Trophoblast cell (in vitro differentiated cells and primary cell): ENCODE results near the gene TRIM51.
"Not testable (repeated sequence)": the region's sequence is repeated elsewhere in the genome, so short reads cannot be mapped to it uniquely, and the experiment has no call there.

Source experiments
- DNase-seq, 2 donors: peaks; one replicate each; pipeline ENCODE4 v3.0.0-alpha.2; 2016
- H2AFZ ChIP-seq: 2 replicates; pipeline ENCODE4 v1.6.1; 2013; ENCODE audit warnings: low read length, moderate library complexity, mild to moderate bottlenecking; ENCODE audit not compliant: insufficient read depth, poor library complexity
- H2AK5ac ChIP-seq: 2 replicates; pipeline ENCODE4 v1.6.1; 2013; ENCODE audit warnings: mild to moderate bottlenecking, low read length
- H2BK120ac ChIP-seq: 2 replicates; pipeline ENCODE4 v1.6.1; 2013; ENCODE audit warnings: low read length, mild to moderate bottlenecking, moderate library complexity; ENCODE audit not compliant: insufficient read depth, poor library complexity
- H2BK12ac ChIP-seq: 2 replicates; pipeline ENCODE4 v1.6.1; 2013; ENCODE audit warnings: mild to moderate bottlenecking, low read length, moderate library complexity
- H2BK5ac ChIP-seq: 2 replicates; pipeline ENCODE4 v1.6.1; 2013; ENCODE audit warnings: low read length, low read depth, moderate library complexity, mild to moderate bottlenecking; ENCODE audit not compliant: poor library complexity
- H3K14ac ChIP-seq: 2 replicates; pipeline ENCODE4 v1.6.1; 2013; ENCODE audit warnings: mild to moderate bottlenecking, low read length
- H3K18ac ChIP-seq: 2 replicates; pipeline ENCODE4 v1.6.1; 2013; ENCODE audit warnings: mild to moderate bottlenecking, low read length
- H3K23ac ChIP-seq: 2 replicates; pipeline ENCODE4 v1.6.1; 2013; ENCODE audit warnings: low read length
- H3K27ac ChIP-seq: 2 replicates; pipeline ENCODE4 v1.5.1; 2013; ENCODE audit warnings: low read depth, mild to moderate bottlenecking, inconsistent platforms, low read length, moderate library complexity
- H3K27me3 ChIP-seq: 2 replicates; pipeline ENCODE4 v1.6.1; 2013; ENCODE audit warnings: inconsistent platforms, mild to moderate bottlenecking, low read length, moderate library complexity; ENCODE audit not compliant: insufficient read depth
- H3K36me3 ChIP-seq, 2 experiments: 1 replicate in 1 of 2; 2 replicates in 1 of 2; pipeline ENCODE4 v1.6.1; 2013; ENCODE audit warnings: low read length in 2 of 2, mild to moderate bottlenecking in 2 of 2, moderate library complexity in 1 of 2; ENCODE audit not compliant: insufficient read depth in 2 of 2, control insufficient read depth in 1 of 2
- H3K4ac ChIP-seq: 2 replicates; pipeline ENCODE4 v1.6.1; 2013; ENCODE audit warnings: low read depth, mild to moderate bottlenecking, low read length, moderate library complexity
- H3K4me1 ChIP-seq, 2 experiments: 1 replicate in 1 of 2; 2 replicates in 1 of 2; pipeline ENCODE4 v1.6.1; 2013; ENCODE audit warnings: low read length in 2 of 2, mild to moderate bottlenecking in 2 of 2, moderate library complexity in 1 of 2; ENCODE audit not compliant: insufficient read depth in 2 of 2, control insufficient read depth in 1 of 2
- H3K4me2 ChIP-seq: 2 replicates; pipeline ENCODE4 v1.6.1; 2013; ENCODE audit warnings: inconsistent platforms, mild to moderate bottlenecking, low read length, moderate library complexity
- H3K4me3 ChIP-seq: 2 replicates; pipeline ENCODE4 v1.5.1; 2013; ENCODE audit warnings: mild to moderate bottlenecking, low read depth, low read length, inconsistent platforms
- H3K79me1 ChIP-seq: one replicate; pipeline ENCODE4 v1.6.1; 2013; ENCODE audit warnings: low read length
- H3K79me2 ChIP-seq: 2 replicates; pipeline ENCODE4 v1.6.1; 2013; ENCODE audit warnings: low read length, mild to moderate bottlenecking; ENCODE audit not compliant: control insufficient read depth, insufficient read depth, poor library complexity
- H3K9ac ChIP-seq: 2 replicates; pipeline ENCODE4 v1.6.1; 2013; ENCODE audit warnings: mild to moderate bottlenecking, low read length
- H3K9me3 ChIP-seq: 2 replicates; pipeline ENCODE4 v1.6.1; 2013; ENCODE audit warnings: low read depth, mild to moderate bottlenecking, control low read depth, inconsistent platforms, low read length; ENCODE audit not compliant: insufficient read depth
- H4K12ac ChIP-seq: 2 replicates; pipeline ENCODE4 v1.6.1; 2013; ENCODE audit warnings: low read depth, mild to moderate bottlenecking, low read length, moderate library complexity
- H4K8ac ChIP-seq: 2 replicates; pipeline ENCODE4 v1.6.1; 2013; ENCODE audit warnings: low read depth, mild to moderate bottlenecking, low read length, moderate library complexity
- H4K91ac ChIP-seq: one replicate; pipeline ENCODE4 v1.6.1; 2013; ENCODE audit warnings: low read depth, mild to moderate bottlenecking, low read length, moderate library complexity
- WGBS: extraction: QIAGEN DNeasy Blood & Tissue Kit; methylation state at CpG from one replicate; pipeline ENCODE4 v1.1.7; 2013; ENCODE audit warnings: missing lambda C conversion rate; ENCODE audit not compliant: insufficient read length, insufficient coverage; ENCODE audit errors: extremely low coverage; 5-methylcytosine and 5-hydroxymethylcytosine counted together

The TRIM51 gene

GRCh38 chr11:55852141-55852540, 31.0 kb upstream of the TRIM51 start:
- Histone ChIP-seq H3K18ac (no peak overlapping the region), H3K79me1 (no peaks in the 10 kb centered on the region), H2BK12ac (no peak overlapping the region), H3K4me2 (no peak overlapping the region), H3K9me3 (peaks cover 1% of the 10 kb centered on the region), H3K27me3 (no peaks in the 10 kb centered on the region), H3K36me3 (no peaks in the 10 kb centered on the region), H3K4me1 (no peaks in the 10 kb centered on the region), H3K79me2 (no peaks in the 10 kb centered on the region), H3K4me3 (no peak overlapping the region), H3K14ac (no peak overlapping the region), H2AFZ (no peak overlapping the region), H2BK5ac (no peak overlapping the region), H2AK5ac (no peak overlapping the region), H3K4ac (no peak overlapping the region), H4K91ac (no peak overlapping the region), H3K23ac (no peak overlapping the region), H3K9ac (no peak overlapping the region), H4K12ac (no peak overlapping the region), H4K8ac (no peak overlapping the region), H3K27ac (no peak overlapping the region), H2BK120ac (no peak overlapping the region)
- WGBS = no CpG with 5 or more reads among the region's 1 CpG
- no peak for DNase-seq

- no peak overlapping the region for H3K4me3 ChIP-seq
Measured at GRCh38 chr11:55854704-55855103, 28.4 kb upstream of the TRIM51 start.

GRCh38 chr11:55867354-55867753, 15.7 kb upstream of the TRIM51 start:
- not testable (repeated sequence) for H3K79me2 ChIP-seq, H3K9ac ChIP-seq, H2BK12ac ChIP-seq, H2BK5ac ChIP-seq, H3K23ac ChIP-seq, H2AK5ac ChIP-seq, H4K91ac ChIP-seq, H3K36me3 ChIP-seq, H3K79me1 ChIP-seq, H2BK120ac ChIP-seq, H3K4me3 ChIP-seq, H4K12ac ChIP-seq, H3K4me1 ChIP-seq, H3K18ac ChIP-seq, H3K27me3 ChIP-seq, H2AFZ ChIP-seq, H4K8ac ChIP-seq, H3K27ac ChIP-seq, H3K14ac ChIP-seq, H3K4ac ChIP-seq, H3K4me2 ChIP-seq, DNase-seq
- no CpG with 5 or more reads among the region's 4 CpGs for WGBS
- peaks cover 22% of the 10 kb centered on the region for H3K9me3 ChIP-seq

More at GRCh38 chr11:55854704-55855103, 28.4 kb upstream of the TRIM51 start:
- H3K9ac ChIP-seq = no peak overlapping the region
- WGBS = no CpG with 5 or more reads among the region's 1 CpG
- no peak overlapping the region for H3K4me2 ChIP-seq
- H3K9me3 ChIP-seq = peaks cover 3% of the 10 kb centered on the region
- H2AFZ ChIP-seq = no peak overlapping the region
- H3K4ac ChIP-seq = no peak overlapping the region
- H3K27ac ChIP-seq = no peak overlapping the region
- no peaks in the 10 kb centered on the region for H3K4me1 ChIP-seq
- no peaks in the 10 kb centered on the region for H3K79me1 ChIP-seq
- no peaks in the 10 kb centered on the region for H3K79me2 ChIP-seq
- no peak overlapping the region for H2BK12ac ChIP-seq
- no peak for DNase-seq
- no peaks in the 10 kb centered on the region for H3K36me3 ChIP-seq
- H4K8ac ChIP-seq = no peak overlapping the region
- H2AK5ac ChIP-seq = no peak overlapping the region
- H3K14ac ChIP-seq = no peak overlapping the region
- H4K12ac ChIP-seq = no peak overlapping the region
- H3K18ac ChIP-seq = no peak overlapping the region
- no peak overlapping the region for H4K91ac ChIP-seq
- H2BK120ac ChIP-seq = no peak overlapping the region
- no peak overlapping the region for H3K23ac ChIP-seq
- no peaks in the 10 kb centered on the region for H3K27me3 ChIP-seq
- H2BK5ac ChIP-seq = no peak overlapping the region

GRCh38 chr11:55872731-55873130, 10.4 kb upstream of the TRIM51 start:
- H4K12ac ChIP-seq, H3K36me3 ChIP-seq, H3K23ac ChIP-seq, H2BK12ac ChIP-seq, H2BK5ac ChIP-seq, H3K27ac ChIP-seq, H2BK120ac ChIP-seq, H3K4me1 ChIP-seq, H3K4me3 ChIP-seq, H3K4me2 ChIP-seq, H2AK5ac ChIP-seq, H3K9ac ChIP-seq, H3K4ac ChIP-seq, H4K8ac ChIP-seq, H3K27me3 ChIP-seq, H3K79me2 ChIP-seq, DNase-seq, H4K91ac ChIP-seq, H3K18ac ChIP-seq, H2AFZ ChIP-seq, H3K79me1 ChIP-seq, H3K14ac ChIP-seq: not testable (repeated sequence)
- WGBS = no CpG with 5 or more reads among the region's 33 CpGs
- peaks cover 38% of the 10 kb centered on the region for H3K9me3 ChIP-seq
